Erythroblast (primary cell): ENCODE data around the gene CPLANE1.
"Not testable (repeated sequence)": the region's sequence is repeated elsewhere in the genome, so short reads cannot be mapped to it uniquely, and the experiment has no call there.

Experiments used
- DNase-seq, 2 experiments: peaks; one replicate each; lab custom pipeline; 2025; lab: John Stamatoyannopoulos, UW
- GATA1 ChIP-seq: IDR thresholded peaks from 2 replicates; pipeline ENCODE4 v1.6.1; 2011; ENCODE audit warnings: low read depth, mild to moderate bottlenecking, control low read depth, low read length, moderate library complexity
- POLR2A ChIP-seq: IDR thresholded peaks from 2 replicates; pipeline ENCODE4 v1.6.1; 2011; ENCODE audit warnings: mild to moderate bottlenecking, low read length

The CPLANE1 gene

GRCh38 chr5:37189355-37189754 lies 59.8 kb downstream of the CPLANE1 start:
- no peak for TF ChIP-seq POLR2A
- no peak for TF ChIP-seq GATA1
- peak; percentile 9 to 12 for DNase-seq

DNA sequence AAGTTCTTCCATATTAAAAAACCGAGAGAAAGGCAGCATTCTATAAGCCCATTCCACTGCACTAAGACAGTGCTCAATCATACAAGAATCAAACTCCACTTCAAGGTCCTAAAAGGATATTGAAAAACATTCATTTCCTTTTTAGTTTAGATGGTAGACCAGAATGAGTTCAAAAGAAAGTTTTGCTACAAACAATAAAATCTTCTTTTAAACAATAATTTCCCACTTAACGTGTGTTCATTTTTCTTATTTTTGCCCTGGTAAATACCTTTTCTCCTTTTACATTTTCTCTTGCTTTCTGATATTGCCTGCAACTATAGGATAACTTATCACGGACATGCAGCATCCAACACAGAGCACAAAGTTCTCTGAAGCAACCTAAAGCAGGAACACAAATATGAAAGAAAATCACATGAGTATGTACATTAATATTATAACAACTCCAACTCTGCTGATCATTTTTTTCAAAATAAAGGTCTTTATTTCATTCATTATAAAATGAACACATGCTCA lies 61.7 kb downstream of the CPLANE1 start:
- peak; percentile 39 to 61 for DNase-seq
- no peak for TF ChIP-seq POLR2A
- no peak for TF ChIP-seq GATA1

DNA sequence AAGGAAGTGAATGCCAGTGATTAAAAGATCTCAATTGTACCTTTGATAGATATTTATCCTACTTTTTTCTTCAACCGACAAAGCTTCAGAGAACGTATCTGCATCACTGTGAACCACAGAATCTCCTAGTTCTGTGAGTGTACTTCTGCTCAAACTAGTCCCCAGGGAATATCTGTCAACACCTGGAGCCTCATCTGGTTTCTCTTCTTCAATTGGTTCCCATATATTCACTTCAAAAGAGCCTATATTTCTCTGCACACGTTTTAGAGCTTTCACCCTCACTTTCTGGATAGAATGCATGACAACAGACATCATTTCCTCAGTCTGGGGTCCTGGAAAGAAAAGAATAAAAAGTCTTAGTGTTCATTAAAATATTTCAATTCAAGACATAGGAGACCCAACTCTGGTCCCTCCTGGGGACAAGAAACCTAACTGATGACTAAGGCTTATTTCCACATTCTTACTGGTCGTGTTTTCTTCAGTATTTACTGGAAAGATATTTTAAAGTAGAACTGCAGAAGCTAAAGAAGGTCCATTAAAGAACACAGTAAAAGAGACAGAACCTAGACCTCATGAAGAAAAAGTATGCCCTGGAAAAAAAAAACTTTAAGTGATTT lies 64.3 kb downstream of the CPLANE1 start:
- TF ChIP-seq GATA1 = no peak
- TF ChIP-seq POLR2A = no peak
- no peak for DNase-seq

GRCh38 chr5:37182667-37183066 lies 66.5 kb downstream of the CPLANE1 start:
- no peak for TF ChIP-seq POLR2A
- no peak for TF ChIP-seq GATA1
- DNase-seq = peak; percentile 10 to 31

DNA sequence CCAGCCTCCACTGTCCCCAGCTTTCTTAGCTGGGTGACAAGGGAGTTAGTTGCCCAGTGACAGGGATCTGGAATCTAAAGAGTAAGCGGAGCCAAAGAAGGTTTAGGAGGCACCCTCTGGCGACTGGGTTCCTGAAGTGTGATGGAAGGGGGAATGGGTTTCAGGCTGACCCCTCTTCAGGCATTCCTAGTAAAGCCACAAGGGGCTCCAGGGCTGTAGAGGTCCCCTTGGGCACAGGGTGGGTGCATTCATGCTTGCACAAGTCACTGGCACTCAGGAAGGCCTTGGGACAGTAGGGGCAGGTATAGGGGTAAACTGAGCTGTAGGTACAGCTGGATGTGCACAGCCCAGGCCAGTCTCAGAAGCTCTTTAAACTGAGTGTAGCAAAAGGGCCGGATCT lies 74.2 kb downstream of the CPLANE1 start:
- TF ChIP-seq POLR2A (no peak), GATA1 (no peak)
- no peak for DNase-seq

DNA sequence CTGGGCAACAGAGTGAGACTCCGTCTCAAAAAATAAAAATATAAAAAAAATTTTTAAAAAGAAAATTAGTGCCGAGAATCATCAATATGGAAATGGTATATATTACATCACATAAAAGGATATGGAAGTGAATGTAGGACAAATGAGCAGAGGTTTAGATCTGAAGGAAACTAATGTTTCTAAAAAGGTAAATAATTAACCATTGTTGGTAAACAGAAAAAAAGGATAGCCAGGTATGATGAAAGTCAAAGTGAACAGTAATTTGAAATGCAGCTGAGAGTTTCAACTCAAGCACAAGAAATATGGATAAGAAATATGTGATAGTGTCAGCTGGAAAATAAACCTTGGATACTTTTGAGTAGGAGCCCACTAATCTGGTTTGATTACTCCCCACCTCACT lies 76.2 kb downstream of the CPLANE1 start:
- TF ChIP-seq GATA1 (no peak), POLR2A (no peak)
- no peak for DNase-seq

DNA sequence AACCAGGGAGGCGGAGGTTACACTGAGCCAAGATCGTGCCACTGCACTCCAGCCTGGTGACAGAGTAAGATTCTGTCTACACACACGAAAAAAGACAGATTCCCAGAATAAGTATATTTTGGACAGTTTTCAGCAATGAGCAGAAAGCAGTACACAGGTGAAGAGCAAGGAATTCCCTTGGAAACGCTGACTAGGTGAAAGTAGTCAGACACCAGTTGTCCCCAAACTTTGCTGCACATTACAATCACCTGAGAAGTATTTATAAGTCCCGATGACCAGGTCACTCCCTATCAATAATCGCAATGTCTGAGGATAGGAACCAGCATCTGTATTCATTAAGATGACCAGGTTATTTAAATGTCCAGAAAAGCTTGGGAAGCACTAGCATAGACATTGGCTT lies 78.3 kb downstream of the CPLANE1 start:
- DNase-seq = no peak
- TF ChIP-seq POLR2A (no peak), GATA1 (no peak)

GRCh38 chr5:37166197-37166596 lies 83.0 kb downstream of the CPLANE1 start:
- no peak for DNase-seq
- TF ChIP-seq GATA1 (no peak), POLR2A (no peak)

DNA sequence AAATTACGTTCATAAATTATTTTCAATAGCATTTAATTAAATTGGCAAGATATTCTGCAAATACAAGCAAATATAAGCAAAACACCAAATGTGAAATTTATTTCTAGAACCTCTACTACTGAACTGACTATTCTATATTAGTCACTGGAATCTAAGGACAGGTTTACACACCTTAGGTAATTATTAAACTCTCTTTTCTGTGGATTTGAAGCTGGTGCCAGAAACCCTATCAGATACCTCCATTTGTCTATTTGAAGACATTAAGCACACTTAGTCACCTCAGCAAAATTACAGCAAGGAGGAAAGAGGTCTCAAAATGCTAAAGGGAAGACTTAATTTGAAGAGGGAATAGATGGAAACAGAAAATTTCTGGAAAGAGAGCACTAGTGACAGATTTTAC lies 83.4 kb downstream of the CPLANE1 start:
- TF ChIP-seq GATA1 = no peak
- no peak for TF ChIP-seq POLR2A
- DNase-seq = no peak

DNA sequence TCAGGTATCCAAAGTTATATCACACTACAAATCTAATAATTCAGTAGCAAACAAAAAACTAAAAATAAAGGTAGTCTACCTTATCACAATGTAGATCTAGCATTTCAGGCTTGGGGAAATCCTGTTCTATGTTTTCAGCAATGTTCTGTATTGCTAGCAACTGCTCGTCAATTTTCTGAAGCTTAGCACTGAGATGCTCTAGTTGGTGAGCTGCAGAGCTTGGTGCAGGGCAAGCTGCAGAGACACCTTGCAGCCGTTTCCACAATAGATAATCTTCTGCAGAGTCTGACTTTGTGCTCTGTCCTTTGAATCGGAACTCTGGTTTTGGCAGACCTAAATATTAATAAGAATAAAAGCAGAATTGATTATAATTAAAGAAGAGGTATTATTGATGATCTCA lies 95.5 kb downstream of the CPLANE1 start:
- TF ChIP-seq GATA1 (no peak), POLR2A (no peak)

DNA sequence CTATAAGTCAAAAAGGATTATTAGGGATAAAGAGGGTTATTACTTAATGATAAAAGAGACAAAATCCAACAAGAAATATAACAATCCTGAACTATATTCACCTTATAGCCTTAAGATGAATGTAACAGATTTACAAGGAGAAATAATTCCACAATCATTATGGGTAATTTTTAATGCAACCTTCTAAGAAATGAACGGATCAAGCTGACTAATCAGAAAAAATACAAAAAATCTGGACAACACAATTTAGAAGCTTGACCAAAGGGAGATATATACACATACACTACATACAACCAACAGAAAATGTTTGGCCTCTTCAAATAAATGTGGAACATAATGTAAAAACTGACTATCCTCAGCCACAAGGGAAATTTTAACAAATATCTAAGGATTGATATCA lies 102.3 kb downstream of the CPLANE1 start:
- DNase-seq = no peak
- TF ChIP-seq POLR2A = no peak
- TF ChIP-seq GATA1 = no peak

More for the DNA sequence above, 95.5 kb downstream of the CPLANE1 start:
- no peak for DNase-seq

DNA sequence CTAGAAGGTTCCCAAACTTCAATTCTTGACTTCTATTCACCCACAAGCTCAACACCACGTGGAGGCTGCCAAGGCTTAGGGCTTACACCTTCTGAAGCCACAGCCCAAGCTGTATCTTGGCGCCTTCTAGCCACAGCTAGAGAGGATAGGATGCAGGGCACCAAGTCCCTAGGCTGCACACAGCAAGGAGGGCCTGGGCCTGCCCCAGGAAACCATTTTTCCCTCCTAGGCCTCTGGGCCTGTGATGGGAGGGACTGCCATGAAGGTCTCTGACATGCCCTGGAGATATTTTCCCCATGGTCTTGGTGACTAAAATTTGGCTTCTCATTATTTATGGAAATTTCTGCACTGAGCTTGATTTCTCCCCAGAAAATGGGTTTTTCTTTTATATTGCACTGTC lies 112.5 kb downstream of the CPLANE1 start:
- DNase-seq = no peak
- TF ChIP-seq GATA1 = no peak
- no peak for TF ChIP-seq POLR2A

GRCh38 chr5:37135312-37135711 lies 113.9 kb downstream of the CPLANE1 start:
- not testable (repeated sequence) for DNase-seq

DNA sequence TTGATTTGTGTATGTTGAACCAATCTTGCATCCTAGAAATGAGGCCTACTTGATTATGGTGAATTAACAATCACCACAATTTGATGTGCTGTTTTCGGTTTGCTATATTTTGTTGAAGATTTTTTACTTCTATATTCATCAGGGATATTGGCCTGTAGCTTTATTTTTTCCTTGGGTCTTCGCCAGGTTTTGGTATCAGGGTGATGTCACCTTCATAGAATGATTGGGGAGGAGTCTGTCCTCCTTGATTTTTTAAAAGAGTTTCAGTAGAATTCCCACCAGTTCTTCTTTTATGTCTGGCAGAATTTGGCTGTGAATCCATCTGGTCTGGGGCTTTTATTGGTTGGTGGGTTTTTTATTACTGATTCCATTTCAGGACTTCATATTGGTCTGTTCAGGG lies 115.2 kb downstream of the CPLANE1 start:
- no peak for DNase-seq
- TF ChIP-seq POLR2A = no peak
- TF ChIP-seq GATA1 = no peak

DNA sequence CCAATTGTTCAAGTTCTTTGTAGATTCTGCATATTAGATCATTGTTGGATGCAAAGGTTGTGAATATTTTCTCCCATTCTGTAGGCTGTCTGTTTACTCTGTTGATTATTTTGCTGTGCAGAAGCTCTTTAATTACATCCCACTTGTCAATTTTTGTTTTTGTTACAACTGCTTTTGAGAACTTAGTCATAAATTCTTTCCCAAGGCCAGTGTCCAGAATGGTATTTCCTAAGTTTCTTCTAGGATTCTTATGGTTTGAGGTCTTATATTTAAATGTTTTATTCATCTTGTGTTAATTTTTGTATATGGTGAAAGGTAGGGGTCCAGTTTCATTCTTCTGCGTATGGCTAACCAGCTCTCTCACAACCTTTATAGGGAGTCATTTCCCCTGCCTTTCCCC lies 116.5 kb downstream of the CPLANE1 start:
- no peak for TF ChIP-seq POLR2A
- TF ChIP-seq GATA1 = no peak
- no peak for DNase-seq
